SJSA1 (cell line): ENCODE measurements around the gene PAAF1. TPM values are rescaled to one million over a fixed set of nuclear protein-coding genes. Genes with fewer than 3 reads are reported as not detected.
"Not testable (repeated sequence)": the region's sequence is repeated elsewhere in the genome, so short reads cannot be mapped to it uniquely, and the experiment has no call there.

Experiments used
- DNase-seq, 2 experiments: peaks; one replicate each; pipeline ENCODE4 v3.0.0-alpha.2; 2015 to 2020; ENCODE audit warnings: low spot score in 2 of 2, low read depth in 1 of 2
- H3K27ac ChIP-seq: fragments of 250-450 bp; sonication (Bioruptor Pico); 2 replicates; pipeline ENCODE4 v1.5.1; 2020; ENCODE audit warnings: mild to moderate bottlenecking, moderate library complexity
- H3K27me3 ChIP-seq: fragments of 250-450 bp; sonication (Bioruptor Pico); replicated peaks from 2 replicates; pipeline ENCODE4 v1.5.1; 2020; ENCODE audit warnings: mild to moderate bottlenecking, moderate library complexity
- H3K36me3 ChIP-seq: fragments of 250-450 bp; sonication (Bioruptor Pico); 2 replicates; pipeline ENCODE4 v1.5.1; 2020; ENCODE audit warnings: mild to moderate bottlenecking
- H3K4me1 ChIP-seq: fragments of 250-450 bp; sonication (Bioruptor Pico); replicated peaks from 2 replicates; pipeline ENCODE4 v1.6.1; 2021; ENCODE audit warnings: mild to moderate bottlenecking
- H3K4me3 ChIP-seq: fragments of 250-450 bp; sonication (Bioruptor Pico); 2 replicates; pipeline ENCODE4 v1.5.1; 2020; ENCODE audit warnings: mild to moderate bottlenecking
- H3K9me3 ChIP-seq: fragments of 250-450 bp; sonication (Bioruptor Pico); replicated peaks from 2 replicates; pipeline ENCODE4 v1.5.1; 2020; ENCODE audit warnings: mild to moderate bottlenecking
- total RNA-seq: library from RNA; depleted of rRNA; stranded (reverse); fragments of >200 nt; shearing (Covaris generic); gene quantifications from 2 replicates; pipeline ENCODE4 v1.2.3, GENCODE V29; 2014

The PAAF1 gene
- total RNA-seq, 1 experiment from 2014 or later, result 2.5 TPM

GRCh38 chr11:73866095-73866579 is 10.7 kb upstream of the PAAF1 start:
- no peaks in the 10 kb centered on the region for H3K36me3 ChIP-seq
- no peaks in the 10 kb centered on the region for H3K27me3 ChIP-seq
- 0 out of 2 replicates have a peak, but pooled peaks cover 3% of the 10 kb centered on the region for H3K4me1 ChIP-seq
- DNase-seq, result no peak
- no peak overlapping the region for H3K4me3 ChIP-seq
- no peak overlapping the region for H3K27ac ChIP-seq
- no peaks in the 10 kb centered on the region for H3K9me3 ChIP-seq

DNA sequence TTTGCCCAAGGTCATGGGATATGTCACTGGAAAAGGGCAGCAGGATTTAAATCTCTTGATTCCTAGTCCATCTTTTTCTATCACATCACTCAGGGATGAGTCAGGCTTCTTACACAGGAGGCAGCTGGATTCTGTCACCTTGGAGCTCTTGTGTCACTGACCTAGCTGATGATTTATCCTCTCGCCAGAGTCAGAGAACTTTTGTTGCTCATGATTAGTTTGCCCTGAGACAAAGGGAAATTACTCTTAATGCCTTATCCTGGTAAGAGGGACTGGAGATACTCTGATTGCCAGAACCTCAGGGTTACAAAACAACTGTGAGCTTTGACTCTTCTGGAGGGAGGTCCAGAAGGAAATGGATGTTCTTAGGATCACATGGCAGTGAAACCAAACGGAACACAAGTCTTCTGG is 10.2 kb upstream of the PAAF1 start:
- H3K27ac ChIP-seq, result no peak overlapping the region
- no peaks in the 10 kb centered on the region for H3K9me3 ChIP-seq
- no peak overlapping the region for H3K4me3 ChIP-seq
- H3K36me3 ChIP-seq, result peaks cover 3% of the 10 kb centered on the region; the same call in 1 of the 2 replicates
- peak in 1 of 2 experiments; percentile 3 for DNase-seq
- H3K27me3 ChIP-seq, result no peaks in the 10 kb centered on the region
- H3K4me1 ChIP-seq, result 0 out of 2 replicates have a peak, but pooled peaks cover 3% of the 10 kb centered on the region

- no peak for DNase-seq
Observed at GRCh38 chr11:73869332-73869949, 7.4 kb upstream of the PAAF1 start.

GRCh38 chr11:73870261-73870660 is 6.5 kb upstream of the PAAF1 start:
- H3K27ac ChIP-seq, result no peak overlapping the region
- no peak overlapping the region for H3K4me3 ChIP-seq
- no peak for DNase-seq
- H3K4me1 ChIP-seq, result 0 out of 2 replicates have a peak, but pooled peaks cover 3% of the 10 kb centered on the region
- peaks cover 15% of the 10 kb centered on the region for H3K36me3 ChIP-seq
- no peaks in the 10 kb centered on the region for H3K9me3 ChIP-seq
- no peaks in the 10 kb centered on the region for H3K27me3 ChIP-seq

More at GRCh38 chr11:73869332-73869949, 7.4 kb upstream of the PAAF1 start:
- no peak overlapping the region for H3K4me3 ChIP-seq
- no peaks in the 10 kb centered on the region for H3K9me3 ChIP-seq
- H3K27me3 ChIP-seq, result no peaks in the 10 kb centered on the region
- H3K36me3 ChIP-seq, result peaks cover 9% of the 10 kb centered on the region; the same call in 1 of the 2 replicates
- no peak overlapping the region for H3K27ac ChIP-seq
- 0 out of 2 replicates have a peak, but pooled peaks cover 3% of the 10 kb centered on the region for H3K4me1 ChIP-seq

DNA sequence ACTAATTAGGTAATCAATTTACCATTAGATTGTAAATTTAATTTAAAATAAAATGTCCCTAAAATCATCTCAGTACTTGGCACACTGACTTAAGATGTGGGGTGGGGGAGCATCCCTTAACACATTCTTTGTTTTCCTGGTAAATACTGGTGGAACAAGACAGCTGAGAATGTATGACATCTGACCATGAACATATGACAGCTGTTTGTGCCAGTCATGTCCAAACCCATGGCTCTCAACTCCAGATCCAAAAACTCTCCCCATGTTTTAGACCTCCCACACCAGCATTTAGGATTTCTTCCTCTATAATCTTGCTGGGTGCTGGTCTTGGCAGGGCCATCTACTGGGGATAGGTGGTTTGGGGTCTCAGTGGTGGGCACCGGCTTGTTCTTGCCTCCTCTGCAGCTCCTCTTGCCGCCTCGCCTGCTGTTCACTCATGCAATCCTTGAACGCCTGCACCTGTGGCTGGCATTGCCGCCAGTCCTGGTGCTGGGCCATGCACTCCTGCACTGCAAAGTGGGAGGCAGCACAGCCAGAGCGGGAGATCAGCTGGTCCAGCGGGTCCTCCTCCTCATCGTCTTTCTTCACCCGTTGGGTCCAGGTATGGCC is 3.9 kb upstream of the PAAF1 start:
- Histone ChIP-seq H3K27me3 (no peaks in the 10 kb centered on the region), H3K9me3 (no peaks in the 10 kb centered on the region), H3K4me3 (no peak overlapping the region), H3K27ac (no peak overlapping the region), H3K36me3 (peaks cover 23% of the 10 kb centered on the region), H3K4me1 (0 out of 2 replicates have a peak, but pooled peaks cover 5% of the 10 kb centered on the region)
- no peak for DNase-seq

DNA sequence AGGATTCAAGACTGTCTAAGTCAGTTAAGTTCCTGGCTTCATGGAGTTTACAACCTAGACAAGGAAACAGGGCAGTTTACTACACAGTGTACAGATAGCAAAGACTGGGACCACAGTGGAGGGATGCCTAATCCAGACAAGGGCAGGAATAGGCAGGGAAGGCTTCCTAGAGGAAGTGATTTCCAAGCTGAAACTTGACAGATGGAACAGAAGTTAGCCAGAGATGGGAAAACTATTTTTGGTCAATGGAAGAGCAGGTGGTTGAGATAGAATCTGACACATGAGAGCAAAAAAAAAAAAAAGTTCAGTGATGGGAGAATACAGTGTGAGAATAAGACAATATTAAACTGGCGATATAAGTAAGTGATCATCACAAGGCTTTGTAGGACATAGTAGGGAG is 1.4 kb upstream of the PAAF1 start:
- H3K27me3 ChIP-seq, result no peaks in the 10 kb centered on the region
- DNase-seq, result no peak
- no peaks in the 10 kb centered on the region for H3K9me3 ChIP-seq
- H3K4me3 ChIP-seq, result peak overlapping the region; percentile 76; the same call in 1 of the 2 replicates
- H3K4me1 ChIP-seq, result 0 out of 2 replicates have a peak, but pooled peaks cover 5% of the 10 kb centered on the region
- H3K27ac ChIP-seq, result no peak overlapping the region
- H3K36me3 ChIP-seq, result peaks cover 23% of the 10 kb centered on the region

GRCh38 chr11:73875840-73876239 is 959 bp upstream of the PAAF1 start:
- Histone ChIP-seq H3K4me3 (peak overlapping the region; percentile 76), H3K27me3 (no peaks in the 10 kb centered on the region), H3K4me1 (0 out of 2 replicates have a peak, but pooled peaks cover 5% of the 10 kb centered on the region), H3K36me3 (peaks cover 23% of the 10 kb centered on the region), H3K27ac (peak overlapping the region; percentile 64), H3K9me3 (no peaks in the 10 kb centered on the region)
- DNase-seq, result peak in 1 of 2 experiments; percentile 3

- DNase-seq, result no peak
- Histone ChIP-seq H3K9me3 (no peaks in the 10 kb centered on the region), H3K36me3 (peaks cover 13% of the 10 kb centered on the region), H3K4me3 (no peak overlapping the region), H3K27ac (no peak overlapping the region), H3K27me3 (no peaks in the 10 kb centered on the region), H3K4me1 (0 out of 2 replicates have a peak, but pooled peaks cover 5% of the 10 kb centered on the region)
Observed at GRCh38 chr11:73878771-73879170, 2.0 kb downstream of the PAAF1 start.

DNA sequence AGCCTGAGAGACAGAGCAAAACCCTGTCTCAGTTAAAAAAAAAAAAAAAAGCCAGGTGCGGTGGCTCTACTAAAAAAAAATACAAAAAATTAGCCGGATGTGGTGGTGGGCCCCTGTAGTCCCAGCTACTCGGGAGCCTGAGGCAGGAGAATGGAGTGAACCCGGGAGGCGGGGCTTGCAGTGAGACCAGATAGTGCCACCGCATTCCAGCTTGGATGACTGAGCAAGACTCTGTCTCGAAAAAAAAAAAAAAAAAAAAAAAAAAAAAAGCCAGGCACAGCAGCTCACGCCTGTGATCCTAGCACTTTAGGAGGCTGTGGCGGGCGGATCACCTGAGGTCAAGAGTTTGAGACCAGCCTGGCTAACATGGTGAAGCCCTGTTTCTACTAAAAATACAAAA is 3.6 kb downstream of the PAAF1 start:
- DNase-seq, H3K27ac ChIP-seq, H3K9me3 ChIP-seq, H3K4me1 ChIP-seq, H3K4me3 ChIP-seq, H3K27me3 ChIP-seq, H3K36me3 ChIP-seq: not testable (repeated sequence)

DNA sequence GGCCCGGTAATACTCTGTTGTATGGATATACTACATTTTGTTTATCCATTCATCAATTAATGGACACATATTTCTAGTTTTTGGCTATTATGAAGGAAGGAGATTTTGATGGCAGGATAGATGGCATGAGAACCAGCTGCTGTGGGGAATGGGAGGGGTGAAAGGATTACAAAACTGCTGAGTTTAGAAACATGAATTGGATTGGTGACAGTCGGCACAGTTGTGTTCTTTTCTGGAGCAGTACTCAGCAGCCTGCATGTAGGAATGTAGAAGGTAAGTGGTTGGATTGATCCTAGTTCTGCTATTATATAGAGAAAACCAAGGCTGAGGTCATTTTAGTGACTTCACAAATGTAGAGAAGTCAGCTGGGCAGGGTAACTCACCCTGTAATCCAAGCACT is 7.1 kb downstream of the PAAF1 start:
- DNase-seq, result no peak
- Histone ChIP-seq H3K27me3 (no peaks in the 10 kb centered on the region), H3K36me3 (no peaks in the 10 kb centered on the region), H3K4me3 (no peak overlapping the region), H3K4me1 (no peaks in the 10 kb centered on the region), H3K27ac (no peak overlapping the region), H3K9me3 (no peaks in the 10 kb centered on the region)

GRCh38 chr11:73888244-73888643 is 11.4 kb downstream of the PAAF1 start:
- Histone ChIP-seq H3K9me3 (no peaks in the 10 kb centered on the region), H3K27me3 (no peaks in the 10 kb centered on the region), H3K4me1 (no peaks in the 10 kb centered on the region), H3K4me3 (no peak overlapping the region), H3K36me3 (no peaks in the 10 kb centered on the region), H3K27ac (no peak overlapping the region)
- no peak for DNase-seq

GRCh38 chr11:73889019-73889418 is 12.2 kb downstream of the PAAF1 start:
- no peaks in the 10 kb centered on the region for H3K27me3 ChIP-seq
- H3K9me3 ChIP-seq, result no peaks in the 10 kb centered on the region
- no peak for DNase-seq
- H3K36me3 ChIP-seq, result no peaks in the 10 kb centered on the region
- H3K4me3 ChIP-seq, result no peak overlapping the region
- H3K4me1 ChIP-seq, result no peaks in the 10 kb centered on the region
- no peak overlapping the region for H3K27ac ChIP-seq

- Histone ChIP-seq H3K27me3 (no peaks in the 10 kb centered on the region), H3K4me3 (no peak overlapping the region), H3K4me1 (no peaks in the 10 kb centered on the region), H3K9me3 (no peaks in the 10 kb centered on the region), H3K27ac (no peak overlapping the region), H3K36me3 (no peaks in the 10 kb centered on the region)
- no peak for DNase-seq
Observed at GRCh38 chr11:73889536-73889935, 12.7 kb downstream of the PAAF1 start.

GRCh38 chr11:73893041-73893440 is 16.2 kb downstream of the PAAF1 start:
- Histone ChIP-seq H3K4me3 (no peak overlapping the region), H3K27me3 (no peaks in the 10 kb centered on the region), H3K9me3 (no peaks in the 10 kb centered on the region), H3K4me1 (no peaks in the 10 kb centered on the region), H3K27ac (no peak overlapping the region), H3K36me3 (no peaks in the 10 kb centered on the region)
- no peak for DNase-seq
